Right lobe of liver (tissue), 4 donors: Measurements from ENCODE around the gene ELK3.

Experiments
- POLR2A ChIP-seq: fragments of 450-650 bp; IDR thresholded peaks from one replicate; pipeline ENCODE4 v1.6.1; 2017; ENCODE audit warnings: antibody characterized with exemption, mild to moderate bottlenecking
- TF ChIP-seq, protein P1 (sequence below), 4 donors: fragments of 200-600 bp in 3 of 4; fragments of 450-650 bp in 1 of 4; IDR thresholded peaks; one replicate each; pipeline versions ENCODE4 v1.5.1 to v1.8.0; 2016 to 2022; ENCODE audit warnings: antibody characterized with exemption in 4 of 4, mild to moderate bottlenecking in 2 of 4
- donor health status: DM: no; HTN: no; CAD: no.
- donor health status: DM: no; HTN: no; CAD: no.
- donor health status: DM: no; HTN: yes; CAD: no.

DNA sequence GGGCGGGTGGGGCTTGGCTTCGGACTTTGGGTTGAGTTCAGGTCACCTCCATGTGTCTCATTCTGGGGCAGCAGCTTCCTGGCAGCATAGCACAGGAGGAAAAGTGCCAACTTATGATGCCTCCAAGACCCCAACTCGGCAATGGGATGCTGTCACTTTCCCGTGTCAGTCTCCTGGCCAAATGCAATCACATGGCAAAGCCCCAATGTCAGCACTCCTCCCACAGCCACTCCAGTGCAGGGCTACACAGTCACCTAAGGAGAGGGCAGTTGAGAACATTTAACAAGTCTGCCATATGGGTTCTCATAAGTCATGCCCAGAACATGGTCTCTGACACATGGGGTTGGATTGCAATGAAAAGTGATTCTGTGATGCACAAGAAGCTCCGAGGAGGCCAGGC lies 26.7 kb downstream of the ELK3 start:
- TF ChIP-seq, protein P1, sequence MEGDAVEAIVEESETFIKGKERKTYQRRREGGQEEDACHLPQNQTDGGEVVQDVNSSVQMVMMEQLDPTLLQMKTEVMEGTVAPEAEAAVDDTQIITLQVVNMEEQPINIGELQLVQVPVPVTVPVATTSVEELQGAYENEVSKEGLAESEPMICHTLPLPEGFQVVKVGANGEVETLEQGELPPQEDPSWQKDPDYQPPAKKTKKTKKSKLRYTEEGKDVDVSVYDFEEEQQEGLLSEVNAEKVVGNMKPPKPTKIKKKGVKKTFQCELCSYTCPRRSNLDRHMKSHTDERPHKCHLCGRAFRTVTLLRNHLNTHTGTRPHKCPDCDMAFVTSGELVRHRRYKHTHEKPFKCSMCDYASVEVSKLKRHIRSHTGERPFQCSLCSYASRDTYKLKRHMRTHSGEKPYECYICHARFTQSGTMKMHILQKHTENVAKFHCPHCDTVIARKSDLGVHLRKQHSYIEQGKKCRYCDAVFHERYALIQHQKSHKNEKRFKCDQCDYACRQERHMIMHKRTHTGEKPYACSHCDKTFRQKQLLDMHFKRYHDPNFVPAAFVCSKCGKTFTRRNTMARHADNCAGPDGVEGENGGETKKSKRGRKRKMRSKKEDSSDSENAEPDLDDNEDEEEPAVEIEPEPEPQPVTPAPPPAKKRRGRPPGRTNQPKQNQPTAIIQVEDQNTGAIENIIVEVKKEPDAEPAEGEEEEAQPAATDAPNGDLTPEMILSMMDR (IDR thresholded peaks at IDR 0.05), result no peak
- no peak for TF ChIP-seq POLR2A
